Activated T-cell treated with anti-CD3 and anti-CD28 coated beads, Interleukin-2, amount 50 U/mL, for 72 hours (primary cell): ENCODE results near the gene MYL3. TPM values are rescaled to one million over a fixed set of nuclear protein-coding genes. Genes with fewer than 3 reads are reported as not detected.

Experiments used
- ATAC-seq, 2 donors: fragments of 150-1000 bp; cut with Tn5 transposase; replicated peaks in 1 of 2; 2 replicates each; pipeline ENCODE4 v1.10.0; 2021; ENCODE audit warnings: moderate library complexity in 2 of 2, mild to moderate bottlenecking in 1 of 2
- DNase-seq, 2 donors: peaks; one replicate each; pipeline ENCODE4 v3.0.0; 2021 to 2022; ENCODE audit warnings: mixed read lengths in 1 of 2
- H3K27ac Mint-ChIP-seq: one replicate; pipeline ENCODE4 v1.8.0; 2022; ENCODE audit warnings: mild to moderate bottlenecking, moderate library complexity, mixed read lengths
- H3K27me3 Mint-ChIP-seq: one replicate; pipeline ENCODE4 v1.8.0; 2022; ENCODE audit warnings: low read depth, mixed read lengths
- H3K36me3 Mint-ChIP-seq, 2 donors: one replicate each; pipeline ENCODE4 v1.8.0; 2022; ENCODE audit warnings: mixed read lengths in 2 of 2, mild to moderate bottlenecking in 1 of 2; ENCODE audit not compliant: insufficient read depth in 2 of 2
- H3K4me1 Mint-ChIP-seq: one replicate; pipeline ENCODE4 v1.8.0; 2022; ENCODE audit warnings: low read depth, mixed read lengths
- H3K4me3 Mint-ChIP-seq, 2 donors: one replicate each; pipeline ENCODE4 v1.8.0; 2022; ENCODE audit warnings: mild to moderate bottlenecking in 2 of 2, mixed read lengths in 2 of 2, moderate library complexity in 2 of 2
- H3K9me3 Mint-ChIP-seq, 2 donors: one replicate each; pipeline ENCODE4 v1.8.0; 2022; ENCODE audit warnings: mixed read lengths in 2 of 2
- total RNA-seq, 2 donors: library from RNA; stranded (reverse); gene quantifications; one replicate each; pipeline ENCODE4 v1.2.3, GENCODE V29; 2022

Gene MYL3
- total RNA-seq, 2 donors from 2014 or later = not detected

- no peaks in the 10 kb centered on the region for H3K9me3 Mint-ChIP-seq
- H3K4me3 Mint-ChIP-seq = no peak overlapping the region
- DNase-seq (no peak), ATAC-seq (no peak)
- H3K27me3 Mint-ChIP-seq = no peaks in the 10 kb centered on the region
- H3K27ac Mint-ChIP-seq = no peak overlapping the region
- no peaks in the 10 kb centered on the region for H3K4me1 Mint-ChIP-seq
- H3K36me3 Mint-ChIP-seq = no peaks in the 10 kb centered on the region
Observed at GRCh38 chr3:46862369-46863025, 747 bp downstream of the MYL3 start.

- DNase-seq = no peak
- Mint-ChIP-seq H3K4me1 (no peaks in the 10 kb centered on the region), H3K27ac (no peak overlapping the region), H3K4me3 (no peak overlapping the region), H3K9me3 (no peaks in the 10 kb centered on the region), H3K27me3 (no peaks in the 10 kb centered on the region), H3K36me3 (no peaks in the 10 kb centered on the region)
- ATAC-seq = no peak
Observed at GRCh38 chr3:46861605-46862368, 1.5 kb downstream of the MYL3 start.

- no peaks in the 10 kb centered on the region for H3K4me1 Mint-ChIP-seq
- H3K27ac Mint-ChIP-seq = no peak overlapping the region
- H3K36me3 Mint-ChIP-seq = no peaks in the 10 kb centered on the region
- DNase-seq = no peak
- no peaks in the 10 kb centered on the region for H3K9me3 Mint-ChIP-seq
- H3K27me3 Mint-ChIP-seq = peaks cover 7% of the 10 kb centered on the region
- H3K4me3 Mint-ChIP-seq = no peak overlapping the region
- no peak for ATAC-seq
Observed at GRCh38 chr3:46860810-46861604, 2.2 kb downstream of the MYL3 start.

GRCh38 chr3:46860017-46860809, 3.0 kb downstream of the MYL3 start:
- H3K27ac Mint-ChIP-seq = no peak overlapping the region
- ATAC-seq (no peak), DNase-seq (no peak)
- no peaks in the 10 kb centered on the region for H3K9me3 Mint-ChIP-seq
- no peaks in the 10 kb centered on the region for H3K4me1 Mint-ChIP-seq
- H3K36me3 Mint-ChIP-seq = no peaks in the 10 kb centered on the region
- no peak overlapping the region for H3K4me3 Mint-ChIP-seq
- peaks cover 7% of the 10 kb centered on the region for H3K27me3 Mint-ChIP-seq

- Mint-ChIP-seq H3K9me3 (no peaks in the 10 kb centered on the region), H3K4me1 (no peaks in the 10 kb centered on the region), H3K36me3 (no peaks in the 10 kb centered on the region), H3K27ac (no peak overlapping the region), H3K4me3 (no peak overlapping the region), H3K27me3 (peaks cover 7% of the 10 kb centered on the region)
- DNase-seq (no peak), ATAC-seq (no peak)
Observed at GRCh38 chr3:46859001-46859710, 4.1 kb downstream of the MYL3 start.

- H3K9me3 Mint-ChIP-seq = no peaks in the 10 kb centered on the region
- no peak for DNase-seq
- no peak overlapping the region for H3K4me3 Mint-ChIP-seq
- H3K4me1 Mint-ChIP-seq = no peaks in the 10 kb centered on the region
- no peak overlapping the region for H3K27ac Mint-ChIP-seq
- peaks cover 7% of the 10 kb centered on the region for H3K27me3 Mint-ChIP-seq
- ATAC-seq = no peak
- H3K36me3 Mint-ChIP-seq = no peaks in the 10 kb centered on the region
Observed at GRCh38 chr3:46858456-46858855, 4.8 kb downstream of the MYL3 start.

GRCh38 chr3:46857485-46858341, 5.5 kb downstream of the MYL3 start:
- no peak overlapping the region for H3K4me3 Mint-ChIP-seq
- no peak for DNase-seq
- no peaks in the 10 kb centered on the region for H3K4me1 Mint-ChIP-seq
- H3K9me3 Mint-ChIP-seq = no peaks in the 10 kb centered on the region
- H3K27me3 Mint-ChIP-seq = peaks cover 7% of the 10 kb centered on the region
- no peaks in the 10 kb centered on the region for H3K36me3 Mint-ChIP-seq
- H3K27ac Mint-ChIP-seq = no peak overlapping the region
- ATAC-seq = no peak

- DNase-seq (no peak), ATAC-seq (no peak)
- Mint-ChIP-seq H3K4me1 (no peaks in the 10 kb centered on the region), H3K9me3 (no peaks in the 10 kb centered on the region), H3K27me3 (peaks cover 7% of the 10 kb centered on the region), H3K4me3 (no peak overlapping the region), H3K36me3 (no peaks in the 10 kb centered on the region), H3K27ac (no peak overlapping the region)
Observed at GRCh38 chr3:46856576-46857471, 6.4 kb downstream of the MYL3 start.

GRCh38 chr3:46854555-46854991, 8.7 kb downstream of the MYL3 start:
- DNase-seq = no peak
- Mint-ChIP-seq H3K36me3 (no peaks in the 10 kb centered on the region), H3K27ac (no peak overlapping the region), H3K27me3 (peaks cover 7% of the 10 kb centered on the region), H3K4me3 (no peak overlapping the region), H3K4me1 (no peaks in the 10 kb centered on the region), H3K9me3 (no peaks in the 10 kb centered on the region)
- no peak for ATAC-seq

- Mint-ChIP-seq H3K9me3 (no peaks in the 10 kb centered on the region), H3K36me3 (no peaks in the 10 kb centered on the region), H3K4me1 (no peaks in the 10 kb centered on the region), H3K4me3 (no peak overlapping the region), H3K27me3 (peaks cover 7% of the 10 kb centered on the region), H3K27ac (no peak overlapping the region)
- DNase-seq (no peak), ATAC-seq (no peak)
Observed at GRCh38 chr3:46853441-46854415, 9.5 kb downstream of the MYL3 start.
